Keratinocyte (primary cell): ENCODE data around the gene STX10. TPM values are rescaled to one million over a fixed set of nuclear protein-coding genes. Genes with fewer than 3 reads are reported as not detected.
"Not testable (repeated sequence)": the region's sequence is repeated elsewhere in the genome, so short reads cannot be mapped to it uniquely, and the experiment has no call there.

ENCODE experiments used
- DNase-seq: peaks from one replicate; pipeline ENCODE4 v3.0.0-alpha.2; 2011; ENCODE audit warnings: low read depth, missing footprints, low spot score
- FAIRE-seq: peaks from 2 replicates; lab custom pipeline; 2011; peaks lifted over from hg19 to GRCh38; lab: Jason Lieb, UNC
- H2AFZ ChIP-seq: 2 replicates; pipeline ENCODE4 v1.6.0; 2012; ENCODE audit warnings: low read length, control low read depth, inconsistent platforms; ENCODE audit not compliant: control insufficient read depth
- H3K27ac ChIP-seq: 2 replicates; pipeline ENCODE4 v1.5.1; 2011; ENCODE audit warnings: low read length; ENCODE audit not compliant: control insufficient read depth, insufficient read depth
- H3K27me3 ChIP-seq: 3 replicates; pipeline ENCODE4 v1.6.0; 2011; ENCODE audit warnings: low read length; ENCODE audit not compliant: control insufficient read depth, insufficient read depth; ENCODE audit errors: extremely low read depth
- H3K36me3 ChIP-seq, 2 experiments: 2 replicates in 1 of 2; 3 replicates in 1 of 2; pipeline ENCODE4 v1.5.1; 2011; ENCODE audit warnings: low read length in 2 of 2, mild to moderate bottlenecking in 1 of 2; ENCODE audit not compliant: control insufficient read depth in 2 of 2, insufficient read depth in 2 of 2; ENCODE audit errors: extremely low read depth in 1 of 2
- H3K4me1 ChIP-seq: 3 replicates; pipeline ENCODE4 v1.5.1; 2011; ENCODE audit warnings: low read length; ENCODE audit not compliant: control insufficient read depth, insufficient read depth; ENCODE audit errors: extremely low read depth
- H3K4me2 ChIP-seq: 3 replicates; pipeline ENCODE4 v1.6.0; 2011; ENCODE audit warnings: low read depth, low read length; ENCODE audit not compliant: control insufficient read depth, insufficient read depth; ENCODE audit errors: extremely low read depth
- H3K4me3 ChIP-seq, 3 experiments: fragments of 200-600 bp in 1 of 3; sonication (generic) in 1 of 3; 2 replicates in 2 of 3; 3 replicates in 1 of 3; pipeline ENCODE4 v1.5.1; 2011 to 2016; ENCODE audit warnings: low read length in 3 of 3, mild to moderate bottlenecking in 3 of 3, control low read depth in 2 of 3, inconsistent platforms in 1 of 3, low read depth in 1 of 3, mixed read lengths in 1 of 3, mixed run types in 1 of 3, moderate library complexity in 1 of 3; ENCODE audit not compliant: control insufficient read depth in 2 of 3, insufficient read depth in 2 of 3; ENCODE audit errors: extremely low read depth in 1 of 3
- H3K79me2 ChIP-seq: 2 replicates; pipeline ENCODE4 v1.6.0; 2012; ENCODE audit warnings: low read length; ENCODE audit not compliant: control insufficient read depth, insufficient read depth
- H3K9ac ChIP-seq: 3 replicates; pipeline ENCODE4 v1.6.0; 2011; ENCODE audit warnings: low read length; ENCODE audit not compliant: control insufficient read depth, insufficient read depth; ENCODE audit errors: extremely low read depth
- H3K9me1 ChIP-seq: 3 replicates; pipeline ENCODE4 v1.6.0; 2011; ENCODE audit warnings: low read length; ENCODE audit not compliant: control insufficient read depth, insufficient read depth; ENCODE audit errors: extremely low read depth
- H3K9me3 ChIP-seq: 2 replicates; pipeline ENCODE4 v1.5.1; 2012; ENCODE audit warnings: low read depth, low read length; ENCODE audit not compliant: control insufficient read depth
- H4K20me1 ChIP-seq: 3 replicates; pipeline ENCODE4 v1.6.0; 2011; ENCODE audit warnings: low read length; ENCODE audit not compliant: control insufficient read depth, insufficient read depth; ENCODE audit errors: extremely low read depth
- EZH2 ChIP-seq: IDR thresholded peaks from one replicate; pipeline ENCODE4 v1.6.1; 2012; ENCODE audit warnings: inconsistent platforms, mild to moderate bottlenecking, low read length, moderate library complexity
- dilution Hi-C: fragments of 300-500 bp; cut with MboI; formaldehyde crosslinking; loops from one replicate; pipeline ENCODE4 v1.7.0; 2020; ENCODE audit warnings: low sequenced_read_pairs; ENCODE audit not compliant: extremely low pct_ligation_motif_present
- polyA plus RNA-seq, 5 experiments: library from polyadenylated mRNA; depleted of rRNA in 3 of 5; stranded (reverse) in 3 of 5; stranded (forward) in 1 of 5; unstranded in 1 of 5; fragments of >200 nt; gene quantifications; 1 replicate in 1 of 5; 2 replicates in 3 of 5; 3 replicates in 1 of 5; pipeline versions ENCODE4 v1.2.1 to v1.2.3, GENCODE V29; 2011 to 2012; ENCODE audit warnings: missing spikeins in 2 of 5, low read depth in 1 of 5, low replicate concordance in 1 of 5
- TF ChIP-seq, protein P1 (sequence below), 3 experiments: IDR thresholded peaks in 1 of 3; conservative IDR thresholded peaks in 1 of 3; optimal IDR thresholded peaks in 1 of 3; 2 replicates in 2 of 3; 3 replicates in 1 of 3; pipeline versions ENCODE3 to v1.5.1; 2011; ENCODE audit warnings: low read length in 3 of 3, mild to moderate bottlenecking in 3 of 3, moderate library complexity in 2 of 3, control low read depth in 1 of 3, inconsistent platforms in 1 of 3; ENCODE audit not compliant: insufficient read depth in 2 of 3; ENCODE audit errors: extremely low read depth in 1 of 3

Gene STX10
- polyA plus RNA-seq, 1 donor (not counting 4 experiments of a cell fraction or from before 2014, with no cell fraction given) = 65.2 TPM

DNA sequence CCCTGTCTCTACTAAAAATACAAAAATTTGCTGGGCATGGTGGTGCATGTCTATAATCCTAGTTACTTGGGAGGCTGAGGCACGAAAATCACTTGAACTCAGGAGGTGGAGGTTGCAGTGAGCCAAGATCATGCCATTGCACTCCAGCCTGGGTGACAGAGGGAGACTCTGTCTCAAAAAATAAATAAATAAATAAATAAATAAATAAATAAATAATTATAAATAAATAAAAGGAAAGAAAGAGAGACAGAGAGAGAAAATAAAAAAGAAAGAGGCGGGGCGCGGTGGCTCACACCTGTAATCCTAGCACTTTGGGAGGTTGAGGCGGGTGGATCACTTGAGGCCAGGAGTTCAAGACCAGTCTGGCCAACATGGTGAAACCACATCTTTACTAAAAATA is 27.4 kb upstream of the STX10 start:
- H3K79me2 ChIP-seq, H3K9ac ChIP-seq, H3K9me3 ChIP-seq, H3K36me3 ChIP-seq, dilution Hi-C loops, H3K27ac ChIP-seq, DNase-seq, H3K4me2 ChIP-seq, H3K4me3 ChIP-seq, H3K27me3 ChIP-seq, H3K4me1 ChIP-seq, FAIRE-seq, H2AFZ ChIP-seq, H4K20me1 ChIP-seq, H3K9me1 ChIP-seq: not testable (repeated sequence)

DNA sequence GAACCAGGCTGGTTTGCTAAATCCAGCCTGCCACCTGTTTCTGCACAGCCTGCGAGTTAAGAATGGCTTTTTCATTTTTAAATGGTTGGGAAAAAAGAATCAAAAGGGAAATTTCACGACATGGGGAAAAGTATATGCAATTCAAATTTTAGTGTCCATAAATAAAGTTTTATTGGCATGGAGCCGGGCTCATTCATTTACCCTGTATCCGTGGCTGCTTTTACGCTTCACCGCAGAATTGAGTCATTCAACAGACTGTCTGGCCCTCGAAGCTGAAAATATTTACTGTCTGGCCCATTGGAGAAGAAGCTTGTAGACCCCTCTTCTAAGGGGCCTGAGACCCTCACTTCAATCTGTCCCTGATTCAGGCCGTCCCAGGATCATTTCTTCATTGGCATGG is 26.2 kb upstream of the STX10 start:
- no peaks in the 10 kb centered on the region for H3K9me3 ChIP-seq
- no peak overlapping the region for H3K9ac ChIP-seq
- no peak overlapping the region for H3K27ac ChIP-seq
- H2AFZ ChIP-seq = no peak overlapping the region
- H3K9me1 ChIP-seq = no peaks in the 10 kb centered on the region
- DNase-seq (no peak), FAIRE-seq (no peak)
- H3K4me3 ChIP-seq = no peak overlapping the region
- no peaks in the 10 kb centered on the region for H4K20me1 ChIP-seq
- dilution Hi-C loops = no loop called here
- no peaks in the 10 kb centered on the region for H3K27me3 ChIP-seq
- H3K4me1 ChIP-seq = peaks cover 11% of the 10 kb centered on the region
- no peaks in the 10 kb centered on the region for H3K36me3 ChIP-seq
- H3K79me2 ChIP-seq = no peaks in the 10 kb centered on the region
- TF ChIP-seq EZH2 = no peak
- TF ChIP-seq, protein P1, sequence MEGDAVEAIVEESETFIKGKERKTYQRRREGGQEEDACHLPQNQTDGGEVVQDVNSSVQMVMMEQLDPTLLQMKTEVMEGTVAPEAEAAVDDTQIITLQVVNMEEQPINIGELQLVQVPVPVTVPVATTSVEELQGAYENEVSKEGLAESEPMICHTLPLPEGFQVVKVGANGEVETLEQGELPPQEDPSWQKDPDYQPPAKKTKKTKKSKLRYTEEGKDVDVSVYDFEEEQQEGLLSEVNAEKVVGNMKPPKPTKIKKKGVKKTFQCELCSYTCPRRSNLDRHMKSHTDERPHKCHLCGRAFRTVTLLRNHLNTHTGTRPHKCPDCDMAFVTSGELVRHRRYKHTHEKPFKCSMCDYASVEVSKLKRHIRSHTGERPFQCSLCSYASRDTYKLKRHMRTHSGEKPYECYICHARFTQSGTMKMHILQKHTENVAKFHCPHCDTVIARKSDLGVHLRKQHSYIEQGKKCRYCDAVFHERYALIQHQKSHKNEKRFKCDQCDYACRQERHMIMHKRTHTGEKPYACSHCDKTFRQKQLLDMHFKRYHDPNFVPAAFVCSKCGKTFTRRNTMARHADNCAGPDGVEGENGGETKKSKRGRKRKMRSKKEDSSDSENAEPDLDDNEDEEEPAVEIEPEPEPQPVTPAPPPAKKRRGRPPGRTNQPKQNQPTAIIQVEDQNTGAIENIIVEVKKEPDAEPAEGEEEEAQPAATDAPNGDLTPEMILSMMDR (optimal IDR thresholded peaks at IDR 0.05 in 1 of 3, IDR thresholded peaks at IDR 0.05 in 1 of 3, conservative IDR thresholded peaks at IDR 0.05 in 1 of 3; ENCODE audit: extremely low read depth in 1 of 3, insufficient read depth in 2 of 3, low read length in 3 of 3) = no peak
- no peak overlapping the region for H3K4me2 ChIP-seq

- Histone ChIP-seq H3K4me3 (no peak overlapping the region), H3K4me1 (peaks cover 32% of the 10 kb centered on the region), H3K79me2 (no peaks in the 10 kb centered on the region), H4K20me1 (no peaks in the 10 kb centered on the region), H3K9me3 (no peaks in the 10 kb centered on the region), H3K4me2 (no peak overlapping the region), H3K36me3 (no peaks in the 10 kb centered on the region), H3K9ac (no peak overlapping the region), H3K9me1 (no peaks in the 10 kb centered on the region), H3K27me3 (no peaks in the 10 kb centered on the region), H2AFZ (no peak overlapping the region), H3K27ac (no peak overlapping the region)
- no peak for DNase-seq
- no peak for FAIRE-seq
- no peak for TF ChIP-seq EZH2
- TF ChIP-seq, protein P1 (optimal IDR thresholded peaks at IDR 0.05 in 1 of 3, IDR thresholded peaks at IDR 0.05 in 1 of 3, conservative IDR thresholded peaks at IDR 0.05 in 1 of 3; ENCODE audit: extremely low read depth in 1 of 3, insufficient read depth in 2 of 3, low read length in 3 of 3) = no peak
- dilution Hi-C loops = no loop called here
Observed at GRCh38 chr19:13173139-13173737, 23.1 kb upstream of the STX10 start.
